ENCODE data around the gene PTPRU.
"Not testable (repeated sequence)": the region's sequence is repeated elsewhere in the genome, so short reads cannot be mapped to it uniquely, and the experiment has no call there.

PTPRU gene

DNA sequence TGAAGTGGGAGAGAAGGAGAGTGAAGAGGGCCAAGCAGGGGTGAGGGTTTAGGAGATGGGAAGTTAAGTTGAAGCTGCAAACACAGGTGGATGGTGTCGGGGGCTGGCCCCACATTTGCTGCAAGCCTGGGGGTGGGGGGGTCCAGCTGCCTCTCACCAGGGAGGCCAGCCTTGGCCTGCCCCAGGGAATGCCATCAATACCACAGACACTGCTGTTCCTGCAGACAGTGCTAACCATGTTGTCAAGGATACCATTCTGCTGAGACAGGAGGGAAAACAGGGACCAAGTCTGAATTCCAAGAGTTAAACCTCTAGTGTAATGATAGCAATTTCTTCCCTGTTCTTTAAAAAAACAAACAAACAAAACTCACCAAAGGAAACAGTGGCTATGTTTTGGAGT is 13.6 kb upstream of the PTPRU start:
- no peak for DNase-seq

DNA sequence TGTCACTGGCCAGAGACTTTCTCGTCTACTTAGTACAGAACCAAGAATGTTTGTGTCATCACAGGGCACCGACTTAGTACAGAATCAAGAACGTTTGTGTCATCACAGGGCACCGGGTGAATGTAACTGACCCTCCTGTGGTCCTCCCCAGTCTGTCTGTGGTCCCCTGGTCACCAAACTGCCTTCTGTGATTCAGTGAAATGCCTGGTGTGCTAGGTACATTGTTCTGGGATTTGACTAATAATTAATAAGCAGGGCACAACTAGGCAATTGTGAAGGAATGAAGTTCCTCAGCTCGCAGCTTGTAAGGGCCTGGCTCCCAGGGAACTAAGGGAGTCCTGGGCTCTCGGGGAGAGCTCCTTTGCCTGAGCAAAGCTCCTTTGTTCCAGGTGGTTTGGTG is 12.8 kb upstream of the PTPRU start:
- DNase-seq = no peak

DNA sequence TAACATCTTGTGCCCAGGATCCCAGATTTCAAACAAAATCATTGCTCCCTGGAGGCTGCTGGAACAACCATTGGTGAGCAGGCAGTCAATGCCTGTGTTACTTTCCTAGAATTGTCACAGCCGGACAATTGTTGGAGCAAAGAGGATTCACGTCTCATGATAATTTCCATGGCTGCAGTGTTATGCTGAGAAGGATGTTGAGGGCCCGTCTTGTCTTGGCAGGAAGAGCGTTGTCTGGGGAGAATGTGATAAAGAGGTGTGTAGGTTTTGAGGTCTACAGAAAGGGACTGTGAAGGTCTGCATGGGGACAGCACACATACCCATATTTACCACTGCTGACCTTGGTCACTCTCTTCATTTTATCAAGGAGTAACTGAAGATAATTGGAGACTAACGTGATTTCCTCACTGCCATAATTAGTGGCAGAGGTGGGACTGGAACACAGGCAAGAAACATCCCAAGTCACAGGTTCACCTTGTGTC is 11.9 kb upstream of the PTPRU start:
- no peak for DNase-seq

GRCh38 chr1:29225361-29225760 is 11.0 kb upstream of the PTPRU start:
- no peak for DNase-seq

DNA sequence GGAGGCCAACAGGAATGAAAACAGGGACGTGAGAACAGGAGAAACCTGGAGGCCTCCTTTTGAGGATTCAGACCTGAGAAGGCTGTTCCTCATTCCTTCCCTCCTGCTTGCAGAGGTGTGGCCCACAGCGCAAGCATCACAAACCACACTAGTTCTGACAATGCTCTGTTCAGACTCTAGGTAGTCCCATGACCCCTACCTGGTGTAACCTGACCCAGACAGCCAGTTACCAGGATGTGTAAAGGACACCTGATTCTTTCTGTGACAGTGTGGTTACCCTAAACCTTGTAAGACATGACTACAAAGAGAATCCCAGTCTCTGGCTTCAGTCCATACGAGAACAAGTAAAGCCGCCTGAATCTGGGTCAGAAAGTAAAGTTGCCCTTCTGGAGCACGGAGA is 8.8 kb upstream of the PTPRU start:
- DNase-seq = no peak

GRCh38 chr1:29230204-29230552 is 6.1 kb upstream of the PTPRU start:
- DNase-seq = no peak

- DNase-seq = peak; percentile 91 to 98
Measured at GRCh38 chr1:29230553-29231378, 5.6 kb upstream of the PTPRU start, which contains the start of gene MECR. Gene MECR (minus strand): TSS chr1:29230934. CDS start chr1:29230906, 28 bp downstream.

- peak in 1 of 2 donors; percentile 29 for DNase-seq
Measured at GRCh38 chr1:29232387-29232786, 3.9 kb upstream of the PTPRU start.

GRCh38 chr1:29233693-29234092 is 2.6 kb upstream of the PTPRU start:
- no peak for DNase-seq

GRCh38 chr1:29234471-29234870 is 1.9 kb upstream of the PTPRU start:
- DNase-seq = no peak

- DNase-seq = not testable (repeated sequence)
Measured at GRCh38 chr1:29234881-29235280, 1.4 kb upstream of the PTPRU start.

DNA sequence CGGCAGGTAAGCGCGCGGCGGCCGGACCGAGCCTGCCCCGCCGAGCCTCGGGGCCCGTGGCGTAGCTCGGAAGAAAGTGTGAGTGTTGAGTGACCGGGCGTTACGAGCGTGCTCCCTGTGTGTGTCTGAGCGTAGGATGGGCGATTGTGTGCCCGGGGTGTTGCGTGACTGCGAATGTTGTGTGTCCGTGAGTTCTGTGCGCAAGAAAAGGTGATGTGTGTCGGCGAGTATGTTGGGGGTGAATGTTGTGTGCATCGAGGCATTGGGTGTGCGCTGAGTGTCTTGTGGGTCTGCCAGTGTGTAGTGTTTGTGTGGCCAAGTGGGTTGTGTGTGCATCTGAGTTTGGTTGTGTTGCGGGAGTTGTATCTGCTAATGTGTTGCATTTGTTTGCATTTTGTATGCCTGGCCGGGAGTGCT is 398 bp downstream of the PTPRU start:
- no peak for DNase-seq

GRCh38 chr1:29237129-29237821 is 953 bp downstream of the PTPRU start:
- peak in 1 of 2 donors; percentile 41 for DNase-seq

GRCh38 chr1:29237852-29238619 is 1.7 kb downstream of the PTPRU start:
- no peak for DNase-seq

DNA sequence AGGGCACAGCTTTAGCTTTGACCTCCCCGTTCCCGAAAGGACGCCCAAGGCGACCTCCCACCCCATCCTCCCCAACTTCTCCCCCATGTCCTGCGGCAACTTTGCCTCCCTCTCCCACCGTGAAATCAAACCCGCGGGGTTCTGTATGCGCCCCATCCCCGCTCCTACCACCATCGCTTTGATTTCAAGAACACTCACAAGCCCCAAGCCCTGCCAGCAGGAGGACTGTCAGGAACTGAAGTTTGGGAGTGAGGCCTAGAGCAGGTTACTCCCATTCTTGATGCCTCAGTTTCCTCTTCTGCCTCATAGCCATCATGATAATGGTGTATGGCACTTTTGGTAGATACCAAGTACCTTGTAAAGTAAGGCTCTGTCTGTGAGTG is 2.3 kb downstream of the PTPRU start:
- no peak for DNase-seq

GRCh38 chr1:29239142-29239541 is 2.8 kb downstream of the PTPRU start:
- no peak for DNase-seq

- no peak for DNase-seq
Measured at GRCh38 chr1:29240400-29240837, 4.1 kb downstream of the PTPRU start.

DNA sequence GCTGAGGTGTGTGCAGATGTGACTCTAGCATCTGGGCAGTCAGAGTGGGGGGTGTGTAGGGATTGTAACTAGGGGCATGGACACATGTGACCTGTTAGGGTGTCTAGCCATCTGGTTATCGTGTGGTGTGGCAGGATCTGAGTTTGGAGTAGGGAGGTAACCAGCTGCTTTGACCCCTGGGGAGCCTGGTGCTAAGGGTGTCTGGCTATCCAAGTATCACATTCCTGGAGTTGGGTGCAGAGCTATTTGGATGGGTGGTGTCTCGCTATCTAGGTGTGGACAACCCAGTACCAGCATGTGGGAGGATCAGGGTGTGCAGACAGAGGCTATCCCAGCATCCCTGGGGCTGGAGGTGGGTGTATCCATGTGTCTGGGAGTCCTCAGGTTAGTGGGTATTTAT is 4.7 kb downstream of the PTPRU start:
- no peak for DNase-seq

GRCh38 chr1:29243023-29243870 is 6.9 kb downstream of the PTPRU start:
- no peak for DNase-seq

GRCh38 chr1:29243871-29244200 is 7.5 kb downstream of the PTPRU start:
- DNase-seq = no peak

GRCh38 chr1:29245261-29245660 is 8.9 kb downstream of the PTPRU start:
- DNase-seq = no peak

- DNase-seq = no peak
Measured at GRCh38 chr1:29245876-29246275, 9.6 kb downstream of the PTPRU start.

- no peak for DNase-seq
Measured at GRCh38 chr1:29247044-29247443, 10.7 kb downstream of the PTPRU start.
